HEK293 (cell line): ENCODE data around the gene TMEM273.

ENCODE experiments used
- BCL11A ChIP-seq: fragments of 450-650 bp; formaldehyde crosslinking; IDR thresholded peaks from 2 replicates; pipeline ENCODE4 v1.5.1; 2016; ENCODE audit warnings: low read depth, missing biosample characterization, missing genetic modification characterization
- HOXA7 ChIP-seq: sonication (generic); formaldehyde crosslinking; IDR thresholded peaks from 2 replicates; pipeline ENCODE4 v1.8.1; 2022; ENCODE audit warnings: missing genetic modification reagents, borderline replicate concordance
- REST ChIP-seq: fragments of 450-650 bp; formaldehyde crosslinking; IDR thresholded peaks from 2 replicates; pipeline ENCODE4 v1.5.1; 2016; ENCODE audit warnings: missing biosample characterization, missing genetic modification characterization
- YY1 ChIP-seq: fragments of 450-650 bp; formaldehyde crosslinking; IDR thresholded peaks from 2 replicates; pipeline ENCODE4 v1.5.1; 2018; ENCODE audit warnings: missing biosample characterization, missing genetic modification characterization
- ZNF132 ChIP-seq: fragments of 450-650 bp; formaldehyde crosslinking; IDR thresholded peaks from 2 replicates; pipeline ENCODE4 v1.5.1; 2017; ENCODE audit warnings: missing biosample characterization, missing genetic modification characterization, borderline replicate concordance
- ZNF530 ChIP-seq: fragments of 450-650 bp; formaldehyde crosslinking; IDR thresholded peaks from 2 replicates; pipeline ENCODE4 v1.5.1; 2016; ENCODE audit warnings: low read depth, missing biosample characterization, missing genetic modification characterization
- ZNF785 ChIP-seq: fragments of 450-650 bp; formaldehyde crosslinking; IDR thresholded peaks from 2 replicates; pipeline ENCODE4 v1.5.1; 2016; ENCODE audit warnings: missing biosample characterization, missing genetic modification characterization
- TF ChIP-seq, protein P1 (sequence below): fragments of 450-650 bp; formaldehyde crosslinking; IDR thresholded peaks from 2 replicates; pipeline ENCODE4 v1.5.1; 2016; ENCODE audit warnings: missing biosample characterization, missing genetic modification characterization
- TF ChIP-seq, protein P2 (sequence below): fragments of 450-650 bp; formaldehyde crosslinking; IDR thresholded peaks from 2 replicates; pipeline ENCODE4 v1.5.1; 2016; ENCODE audit warnings: missing biosample characterization, missing genetic modification characterization, borderline replicate concordance

DNA sequence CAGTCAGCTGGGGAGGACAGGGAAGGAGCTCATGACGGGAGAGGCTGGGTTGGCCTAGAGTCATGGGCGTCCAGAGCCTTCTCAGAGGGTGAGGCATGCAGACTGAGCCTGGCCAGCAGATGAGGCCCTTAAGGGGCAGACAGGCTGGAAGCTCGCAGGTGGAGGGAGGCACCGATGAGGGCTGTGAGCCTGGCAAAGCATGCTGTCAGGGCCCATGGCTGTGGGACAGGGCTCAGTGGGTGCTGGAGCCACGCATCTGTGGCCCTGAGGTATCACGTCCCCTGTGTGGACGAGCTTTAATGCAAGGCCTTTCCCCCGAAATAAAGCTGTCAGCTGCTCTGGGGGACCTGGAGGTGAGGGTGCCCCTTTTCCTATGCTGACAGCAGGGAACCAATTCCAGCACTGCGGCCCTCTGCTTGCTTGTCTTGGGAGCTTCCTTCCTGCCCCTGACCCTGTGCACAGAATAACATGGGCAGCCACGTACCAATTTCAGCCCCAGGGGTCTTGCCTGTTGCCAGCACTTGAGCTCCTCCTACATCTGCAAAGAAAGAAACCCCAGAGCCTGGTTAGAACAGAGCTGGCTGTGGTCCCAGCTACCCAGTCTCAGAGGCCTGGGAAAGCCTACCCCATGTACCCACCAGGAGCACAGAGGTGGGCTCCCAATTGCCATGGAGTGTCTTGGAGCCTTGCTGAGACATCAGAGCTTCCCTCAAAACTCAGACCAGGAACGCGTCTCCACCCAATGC, 20.6 kb downstream of the TMEM273 start:
- TF ChIP-seq YY1 (tag by site-specific recombination) = no peak
- no peak for TF ChIP-seq BCL11A
- TF ChIP-seq, protein P1, sequence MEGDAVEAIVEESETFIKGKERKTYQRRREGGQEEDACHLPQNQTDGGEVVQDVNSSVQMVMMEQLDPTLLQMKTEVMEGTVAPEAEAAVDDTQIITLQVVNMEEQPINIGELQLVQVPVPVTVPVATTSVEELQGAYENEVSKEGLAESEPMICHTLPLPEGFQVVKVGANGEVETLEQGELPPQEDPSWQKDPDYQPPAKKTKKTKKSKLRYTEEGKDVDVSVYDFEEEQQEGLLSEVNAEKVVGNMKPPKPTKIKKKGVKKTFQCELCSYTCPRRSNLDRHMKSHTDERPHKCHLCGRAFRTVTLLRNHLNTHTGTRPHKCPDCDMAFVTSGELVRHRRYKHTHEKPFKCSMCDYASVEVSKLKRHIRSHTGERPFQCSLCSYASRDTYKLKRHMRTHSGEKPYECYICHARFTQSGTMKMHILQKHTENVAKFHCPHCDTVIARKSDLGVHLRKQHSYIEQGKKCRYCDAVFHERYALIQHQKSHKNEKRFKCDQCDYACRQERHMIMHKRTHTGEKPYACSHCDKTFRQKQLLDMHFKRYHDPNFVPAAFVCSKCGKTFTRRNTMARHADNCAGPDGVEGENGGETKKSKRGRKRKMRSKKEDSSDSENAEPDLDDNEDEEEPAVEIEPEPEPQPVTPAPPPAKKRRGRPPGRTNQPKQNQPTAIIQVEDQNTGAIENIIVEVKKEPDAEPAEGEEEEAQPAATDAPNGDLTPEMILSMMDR (tag by site-specific recombination) = no peak
- no peak for TF ChIP-seq HOXA7 (CRISPR knock-in tag)
- no peak for TF ChIP-seq ZNF785 (tag by site-specific recombination)
- TF ChIP-seq, protein P2, sequence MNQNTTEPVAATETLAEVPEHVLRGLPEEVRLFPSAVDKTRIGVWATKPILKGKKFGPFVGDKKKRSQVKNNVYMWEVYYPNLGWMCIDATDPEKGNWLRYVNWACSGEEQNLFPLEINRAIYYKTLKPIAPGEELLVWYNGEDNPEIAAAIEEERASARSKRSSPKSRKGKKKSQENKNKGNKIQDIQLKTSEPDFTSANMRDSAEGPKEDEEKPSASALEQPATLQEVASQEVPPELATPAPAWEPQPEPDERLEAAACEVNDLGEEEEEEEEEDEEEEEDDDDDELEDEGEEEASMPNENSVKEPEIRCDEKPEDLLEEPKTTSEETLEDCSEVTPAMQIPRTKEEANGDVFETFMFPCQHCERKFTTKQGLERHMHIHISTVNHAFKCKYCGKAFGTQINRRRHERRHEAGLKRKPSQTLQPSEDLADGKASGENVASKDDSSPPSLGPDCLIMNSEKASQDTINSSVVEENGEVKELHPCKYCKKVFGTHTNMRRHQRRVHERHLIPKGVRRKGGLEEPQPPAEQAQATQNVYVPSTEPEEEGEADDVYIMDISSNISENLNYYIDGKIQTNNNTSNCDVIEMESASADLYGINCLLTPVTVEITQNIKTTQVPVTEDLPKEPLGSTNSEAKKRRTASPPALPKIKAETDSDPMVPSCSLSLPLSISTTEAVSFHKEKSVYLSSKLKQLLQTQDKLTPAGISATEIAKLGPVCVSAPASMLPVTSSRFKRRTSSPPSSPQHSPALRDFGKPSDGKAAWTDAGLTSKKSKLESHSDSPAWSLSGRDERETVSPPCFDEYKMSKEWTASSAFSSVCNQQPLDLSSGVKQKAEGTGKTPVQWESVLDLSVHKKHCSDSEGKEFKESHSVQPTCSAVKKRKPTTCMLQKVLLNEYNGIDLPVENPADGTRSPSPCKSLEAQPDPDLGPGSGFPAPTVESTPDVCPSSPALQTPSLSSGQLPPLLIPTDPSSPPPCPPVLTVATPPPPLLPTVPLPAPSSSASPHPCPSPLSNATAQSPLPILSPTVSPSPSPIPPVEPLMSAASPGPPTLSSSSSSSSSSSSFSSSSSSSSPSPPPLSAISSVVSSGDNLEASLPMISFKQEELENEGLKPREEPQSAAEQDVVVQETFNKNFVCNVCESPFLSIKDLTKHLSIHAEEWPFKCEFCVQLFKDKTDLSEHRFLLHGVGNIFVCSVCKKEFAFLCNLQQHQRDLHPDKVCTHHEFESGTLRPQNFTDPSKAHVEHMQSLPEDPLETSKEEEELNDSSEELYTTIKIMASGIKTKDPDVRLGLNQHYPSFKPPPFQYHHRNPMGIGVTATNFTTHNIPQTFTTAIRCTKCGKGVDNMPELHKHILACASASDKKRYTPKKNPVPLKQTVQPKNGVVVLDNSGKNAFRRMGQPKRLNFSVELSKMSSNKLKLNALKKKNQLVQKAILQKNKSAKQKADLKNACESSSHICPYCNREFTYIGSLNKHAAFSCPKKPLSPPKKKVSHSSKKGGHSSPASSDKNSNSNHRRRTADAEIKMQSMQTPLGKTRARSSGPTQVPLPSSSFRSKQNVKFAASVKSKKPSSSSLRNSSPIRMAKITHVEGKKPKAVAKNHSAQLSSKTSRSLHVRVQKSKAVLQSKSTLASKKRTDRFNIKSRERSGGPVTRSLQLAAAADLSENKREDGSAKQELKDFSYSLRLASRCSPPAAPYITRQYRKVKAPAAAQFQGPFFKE (tag by site-specific recombination) = no peak
- TF ChIP-seq REST = no peak
- no peak for TF ChIP-seq ZNF530 (tag by site-specific recombination)
- TF ChIP-seq ZNF132 (tag by site-specific recombination) = no peak
